IMR-90 (cell line): ENCODE measurements around the gene FNDC3B.

Experiments
- CTCF ChIP-seq: conservative IDR thresholded peaks from 2 replicates; pipeline ENCODE4 v1.5.1; 2012; ENCODE audit warnings: mild to moderate bottlenecking, low read depth, low read length, improper control_type of control experiment
- MAFK ChIP-seq: IDR thresholded peaks from 2 replicates; pipeline ENCODE4 v1.6.1; 2012; ENCODE audit warnings: low read depth, low read length, improper control_type of control experiment
- POLR2A ChIP-seq: IDR thresholded peaks from 2 replicates; pipeline ENCODE4 v1.6.1; 2012; ENCODE audit warnings: mild to moderate bottlenecking, low read depth, low read length
- RCOR1 ChIP-seq: IDR thresholded peaks from 2 replicates; pipeline ENCODE4 v1.6.1; 2012; ENCODE audit warnings: mild to moderate bottlenecking, low read length, improper control_type of control experiment; ENCODE audit not compliant: insufficient replicate concordance

- no peak for TF ChIP-seq POLR2A
- TF ChIP-seq CTCF, result no peak
- TF ChIP-seq RCOR1, result no peak
- no peak for TF ChIP-seq MAFK
These were observed 134.2 kb downstream of the FNDC3B start for GRCh38 chr3:172173316-172174254.
